Stimulated activated CD8-positive, alpha-beta memory T cell treated with anti-CD3 and anti-CD28 coated beads, Interleukin-2, amount 100 ng/mL, for 1 hour (primary cell): ENCODE measurements around the gene FZD7.

Experiments
- DNase-seq, 2 donors: peaks; one replicate each; pipeline ENCODE4 v3.0.0-alpha.2; 2020; ENCODE audit warnings: low read depth in 2 of 2

The FZD7 gene

DNA sequence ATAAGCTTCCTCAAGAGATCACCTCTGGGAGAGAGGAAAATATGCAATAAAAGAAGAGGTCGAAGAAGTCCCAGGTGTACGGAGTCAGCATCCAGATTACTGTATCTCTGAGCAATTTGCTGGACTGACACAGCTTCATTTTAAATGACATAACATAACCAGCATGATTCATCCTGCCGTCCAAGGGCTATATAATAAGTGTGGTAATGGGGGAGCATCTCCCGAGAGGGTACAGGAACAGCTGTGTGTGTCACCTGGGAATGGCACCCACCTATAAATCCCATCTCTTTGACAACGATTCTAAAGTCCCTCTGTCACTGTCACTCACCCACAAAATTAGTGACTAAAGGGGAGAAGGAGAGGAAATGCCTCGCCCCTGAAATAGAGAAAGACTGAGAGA lies 19.3 kb upstream of the FZD7 start:
- no peak for DNase-seq

DNA sequence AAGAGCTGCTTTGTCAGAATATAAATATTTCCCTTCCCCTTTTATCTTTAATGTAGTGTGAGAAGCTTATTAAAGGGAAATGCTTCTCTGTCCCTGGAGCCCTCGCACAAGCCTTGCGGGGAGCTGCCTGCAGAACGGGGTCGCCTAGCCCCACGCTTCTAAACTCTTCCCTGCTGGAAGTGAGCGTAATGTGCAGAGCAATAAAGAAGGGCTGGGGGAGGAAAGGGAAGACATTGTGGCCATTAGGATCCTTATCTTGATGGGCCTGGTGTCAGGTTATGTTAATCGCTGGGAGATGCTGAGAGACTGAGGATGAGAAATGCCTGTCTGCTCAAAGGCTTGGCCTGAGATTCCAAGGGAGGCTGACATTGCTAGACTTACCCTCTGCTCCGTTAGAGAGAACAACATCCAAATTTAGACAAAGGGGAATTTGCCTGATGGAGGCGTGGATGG lies 18.9 kb upstream of the FZD7 start:
- DNase-seq, result no peak

DNA sequence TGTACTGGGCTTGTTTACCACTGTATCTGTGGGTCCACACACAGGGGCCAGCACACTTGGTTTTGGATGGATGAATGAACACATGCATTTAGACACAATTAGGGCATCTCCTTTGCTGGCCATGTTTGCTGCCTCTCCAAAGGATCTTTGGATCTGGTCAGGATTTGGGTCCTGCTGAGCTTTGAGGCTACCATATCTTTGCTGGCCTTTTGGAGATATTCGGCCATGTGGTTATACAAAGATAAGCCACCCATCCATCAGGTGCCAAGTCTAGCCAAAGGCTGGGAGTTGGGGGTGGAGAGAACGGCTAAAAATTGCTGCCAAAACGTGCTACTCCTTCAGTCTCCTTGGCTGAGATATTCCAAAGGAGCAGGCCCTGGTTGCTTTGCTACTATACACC lies 18.2 kb upstream of the FZD7 start:
- DNase-seq, result no peak

DNA sequence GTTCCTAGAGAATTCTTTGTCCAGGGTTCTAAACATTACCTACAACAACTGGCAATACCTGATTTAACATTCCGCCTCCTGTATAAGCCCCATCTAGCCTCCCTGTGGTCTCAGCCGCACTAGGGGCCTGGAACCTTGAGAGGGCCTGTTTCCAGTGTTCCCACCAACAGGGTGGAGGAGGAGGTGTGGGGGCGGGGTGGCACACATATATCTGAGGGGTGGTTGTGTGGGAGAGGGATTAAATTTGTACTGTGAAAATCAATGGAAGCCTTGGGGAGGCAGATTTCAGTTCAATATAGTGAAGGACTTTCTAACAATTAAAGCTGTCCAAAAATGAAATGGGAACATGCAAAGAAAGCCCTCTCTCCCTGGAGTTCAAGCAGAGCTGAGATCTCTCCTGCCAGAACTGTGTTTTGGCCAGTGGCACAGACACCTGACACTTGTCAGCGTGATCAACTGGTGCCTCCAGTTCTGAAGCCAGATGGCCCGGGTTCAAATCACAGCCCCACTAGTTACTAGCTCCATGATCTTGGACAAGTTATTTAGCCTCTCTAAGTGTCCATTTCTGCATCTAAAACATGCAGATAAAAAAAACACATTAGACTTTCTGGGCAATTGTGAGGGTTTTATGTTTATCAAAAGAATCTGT lies 17.0 kb upstream of the FZD7 start:
- DNase-seq, result no peak

DNA sequence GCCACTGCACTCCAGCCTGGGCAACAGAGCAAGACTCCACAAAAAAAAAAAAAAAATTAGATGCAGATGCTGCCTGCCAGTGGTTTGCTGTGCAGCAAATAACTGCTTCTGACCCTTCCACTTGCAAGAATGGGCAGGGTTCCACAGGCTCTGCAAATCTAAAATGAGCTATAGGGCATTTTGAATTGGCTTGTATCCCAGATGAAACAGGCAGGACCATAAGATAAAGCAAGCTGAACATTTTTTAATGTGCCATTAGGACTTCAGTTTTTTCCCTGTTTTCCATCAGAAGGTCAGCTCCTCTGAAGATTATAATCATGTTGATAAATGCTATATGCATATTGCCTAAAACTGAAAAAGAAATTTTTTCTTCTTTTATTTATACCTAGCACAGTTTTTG lies 15.7 kb upstream of the FZD7 start:
- DNase-seq, result no peak

DNA sequence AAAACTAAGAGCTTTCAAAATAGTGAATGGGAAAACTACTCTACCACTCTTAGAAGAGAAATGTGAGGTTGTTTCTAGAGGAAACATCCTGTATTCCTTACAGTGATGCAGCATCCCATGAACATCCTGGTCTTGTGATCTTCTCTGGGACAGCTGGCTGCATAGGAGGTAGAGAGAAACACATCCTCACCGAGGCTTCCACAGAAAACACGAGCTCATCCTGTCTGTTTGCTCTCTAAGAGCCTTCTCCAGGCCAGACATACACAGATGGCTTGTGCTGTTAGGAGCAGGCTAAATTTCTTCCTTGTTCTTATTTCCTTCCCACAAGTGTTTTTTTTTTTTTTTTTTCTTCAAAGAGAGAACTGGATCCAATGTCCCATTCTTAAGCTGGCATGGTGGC lies 14.7 kb upstream of the FZD7 start:
- no peak for DNase-seq

DNA sequence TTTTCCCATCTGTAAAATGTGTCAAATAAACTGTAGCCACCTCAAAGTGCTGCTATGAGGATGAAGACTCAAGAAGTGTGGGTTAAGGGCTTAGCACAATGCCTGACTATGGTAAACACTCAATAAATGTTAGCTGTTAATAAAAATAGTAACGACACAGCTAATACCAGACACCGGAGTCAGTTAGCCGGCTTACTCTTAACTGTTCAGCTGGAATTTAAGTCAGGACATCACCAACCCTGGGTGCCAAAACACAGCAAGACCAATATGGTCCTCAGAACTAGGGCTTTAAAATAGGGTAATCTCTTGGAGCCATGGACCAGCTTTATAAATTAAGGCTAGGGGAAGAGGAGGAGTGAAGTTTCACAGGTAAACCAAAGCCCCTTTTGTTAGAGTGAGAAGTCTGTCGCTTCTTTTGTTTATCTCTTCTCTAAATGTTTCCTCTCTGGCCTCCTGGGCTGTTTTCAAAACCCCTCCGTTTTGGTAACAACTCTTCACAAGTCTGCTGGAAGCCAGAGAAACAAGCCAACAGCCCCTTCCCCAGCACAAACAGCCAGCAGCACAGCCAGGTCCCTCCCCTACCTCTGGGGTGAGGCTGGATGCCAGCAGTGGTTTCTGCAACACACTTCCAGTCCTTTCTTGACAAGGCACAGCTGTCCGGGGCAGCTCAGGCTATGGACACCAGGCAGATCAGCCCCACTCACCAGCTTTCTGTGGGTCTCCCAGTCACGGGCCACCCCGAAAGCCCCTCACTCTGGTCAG lies 13.8 kb upstream of the FZD7 start:
- DNase-seq, result no peak

DNA sequence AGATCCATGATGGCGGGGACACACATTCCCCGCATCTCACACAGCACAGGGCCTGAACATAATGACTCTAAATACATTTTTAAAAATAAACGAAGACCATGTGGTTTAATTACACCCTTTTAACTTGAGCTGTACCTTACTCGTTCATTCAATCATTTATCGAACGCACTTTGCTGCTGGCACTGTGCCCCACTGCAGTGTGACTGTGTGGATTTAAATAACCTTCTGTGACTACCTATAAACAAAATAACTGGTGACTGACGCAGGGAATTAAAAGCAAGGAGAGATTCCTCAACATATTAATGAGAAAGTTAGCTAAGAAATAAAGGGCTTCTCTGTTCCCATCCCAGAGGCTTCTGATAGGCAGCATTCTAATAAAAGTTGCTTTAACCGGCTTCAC lies 10.9 kb upstream of the FZD7 start:
- DNase-seq, result no peak

DNA sequence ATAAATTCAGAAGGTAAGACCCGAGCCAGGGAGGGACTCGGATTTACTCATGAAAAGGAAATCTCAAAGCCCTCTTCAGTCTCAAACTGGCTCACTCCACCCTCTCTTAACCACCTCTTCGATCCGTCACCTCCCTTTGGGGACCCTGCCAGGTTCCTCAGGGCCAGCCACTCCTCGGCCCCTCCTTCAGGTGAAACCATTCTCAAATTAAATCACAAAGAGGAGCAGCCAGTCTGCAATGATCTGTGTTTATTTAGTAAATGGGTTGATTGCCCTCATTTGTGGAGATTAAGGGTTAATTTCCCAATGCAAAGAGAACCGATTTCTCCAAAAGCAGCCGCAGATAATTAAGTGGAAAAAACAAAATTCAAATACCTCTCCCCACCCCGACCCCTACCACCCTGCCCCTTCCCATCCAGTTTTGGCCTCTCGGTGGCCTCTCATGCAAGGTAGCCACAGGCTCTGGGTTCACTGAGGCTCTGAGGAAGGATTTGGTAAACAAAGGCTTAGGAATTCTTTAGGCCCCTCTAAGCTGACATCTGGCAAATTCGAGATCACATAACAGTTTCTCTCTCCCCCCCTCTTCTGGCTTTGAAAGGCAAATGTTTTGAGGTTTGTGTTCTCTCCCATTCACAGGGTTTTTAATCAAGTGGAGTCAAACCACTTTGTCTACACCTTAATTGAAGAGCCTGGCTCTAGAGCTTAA lies 10.3 kb upstream of the FZD7 start:
- no peak for DNase-seq

DNA sequence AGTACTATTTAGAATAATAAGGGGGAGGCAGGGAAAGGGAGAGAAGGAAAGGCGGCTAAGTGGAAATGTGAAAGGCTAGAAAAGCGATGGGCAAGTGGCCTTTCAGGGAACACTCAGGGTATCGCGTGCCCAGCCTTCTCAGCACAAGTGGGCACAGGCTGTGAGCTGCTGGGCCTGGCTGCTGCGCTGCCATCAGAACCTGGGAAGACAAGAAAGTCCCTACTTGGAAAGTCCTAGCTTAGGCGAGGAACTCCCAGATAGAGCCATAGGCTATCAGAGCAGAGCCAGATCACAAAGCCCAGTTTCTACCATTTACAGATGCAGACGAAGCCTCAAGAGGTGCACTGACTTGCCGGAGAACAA lies 9.8 kb upstream of the FZD7 start:
- DNase-seq, result no peak

DNA sequence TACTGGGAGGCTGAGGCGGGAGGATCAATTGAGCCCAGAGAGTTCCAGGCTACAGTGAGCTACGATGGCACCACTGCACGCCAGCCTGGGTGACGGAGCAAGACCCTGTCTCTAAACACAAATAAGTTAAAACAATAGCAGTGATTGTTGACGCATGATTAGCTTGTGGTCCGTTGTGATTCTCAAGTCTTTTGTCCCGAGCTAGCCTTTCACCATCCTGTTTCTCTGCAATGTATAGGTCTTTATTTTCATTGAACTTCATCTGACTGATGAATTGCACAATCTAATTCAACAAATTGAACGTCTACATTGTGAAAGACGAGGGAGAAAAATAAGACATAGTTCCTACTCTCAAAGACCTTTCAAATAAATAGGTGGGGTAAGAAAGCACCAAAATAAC lies 8.8 kb upstream of the FZD7 start:
- no peak for DNase-seq

DNA sequence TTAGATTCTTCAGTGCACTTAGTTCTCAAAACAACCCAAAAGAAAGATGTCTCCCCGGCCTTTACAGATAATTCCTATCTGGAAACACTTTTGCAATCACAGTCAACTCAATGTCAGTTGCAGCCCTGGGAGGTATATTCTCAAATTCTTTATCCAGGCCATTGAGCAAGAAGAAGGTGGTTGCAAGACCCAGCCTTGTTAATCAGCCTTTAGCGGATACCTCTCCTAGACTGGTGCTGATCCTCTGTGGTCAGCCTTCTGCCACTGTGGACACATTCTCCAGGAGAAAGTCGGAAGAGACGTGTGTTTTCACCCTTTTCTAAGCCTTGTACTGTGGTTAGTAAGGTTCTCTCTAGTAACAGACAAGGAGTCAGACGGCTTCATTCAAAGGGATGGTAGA lies 7.8 kb upstream of the FZD7 start:
- DNase-seq, result no peak

DNA sequence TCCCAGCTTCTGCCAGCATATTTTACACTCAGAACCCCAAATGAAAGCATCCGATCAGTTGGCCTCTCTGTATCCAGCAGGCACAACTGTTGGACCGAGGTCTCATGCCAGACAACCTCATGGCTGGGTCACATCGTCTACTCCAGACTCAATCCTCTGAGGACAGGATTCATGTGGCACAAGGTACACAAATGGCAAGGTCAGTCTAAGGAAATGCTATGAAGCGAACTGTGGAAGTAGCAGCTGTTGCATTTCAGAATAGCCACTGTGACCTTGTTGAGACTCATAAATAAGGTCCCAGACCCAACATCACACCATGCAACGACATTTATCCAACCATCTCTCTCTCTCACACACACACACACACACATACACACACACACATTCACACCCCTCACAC lies 7.1 kb upstream of the FZD7 start:
- DNase-seq, result no peak

DNA sequence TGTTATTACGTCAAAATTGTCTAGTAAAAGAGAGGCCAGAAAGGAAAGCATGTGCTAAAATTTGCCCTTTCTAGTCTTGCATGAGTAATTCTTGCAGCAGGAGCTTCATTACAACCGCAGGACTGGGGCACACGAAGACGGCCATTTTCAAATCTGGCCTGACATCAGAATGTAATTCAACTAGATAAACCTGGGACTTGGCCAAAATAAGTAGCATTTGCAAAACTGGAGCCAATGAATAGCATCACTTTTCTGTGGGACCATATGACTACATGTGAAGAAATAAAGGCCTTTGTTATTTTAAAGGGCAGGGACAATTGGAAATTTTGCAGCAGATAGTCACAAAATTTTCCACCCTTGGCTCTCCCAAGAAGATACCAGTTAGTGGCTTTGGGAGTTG lies 3.0 kb upstream of the FZD7 start:
- no peak for DNase-seq

DNA sequence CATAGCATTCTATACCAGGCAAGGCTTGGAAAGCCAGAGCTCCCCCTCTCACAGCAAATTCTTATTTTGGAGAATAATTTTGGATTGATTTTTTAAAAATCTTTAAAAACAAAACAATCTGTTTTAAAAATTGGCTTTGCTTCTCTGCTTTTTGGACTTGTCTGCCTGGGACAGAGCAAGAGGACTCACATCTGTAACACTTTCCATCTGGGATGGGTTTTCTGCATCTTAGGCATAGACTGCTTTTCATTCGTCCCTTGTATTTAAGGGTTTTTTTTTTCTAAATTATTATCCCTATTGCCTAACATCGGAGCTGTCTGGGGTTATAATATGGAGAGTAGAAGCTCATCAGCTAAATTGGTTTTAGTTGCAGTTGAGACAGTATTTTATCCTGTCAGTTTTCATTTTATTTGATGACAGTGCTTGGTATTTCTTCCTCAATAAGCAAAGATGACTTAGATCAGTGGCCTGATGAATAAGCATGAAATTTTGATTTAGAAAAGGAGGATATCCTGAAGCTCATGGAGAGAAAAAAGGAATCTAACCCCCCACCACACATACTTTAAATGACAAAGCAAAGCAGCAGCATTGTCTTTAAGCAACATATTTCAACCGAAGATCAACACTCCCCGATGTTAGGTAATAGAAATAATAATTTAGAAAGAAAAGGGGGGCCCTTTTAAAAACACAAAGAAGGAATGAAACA lies 2.3 kb upstream of the FZD7 start:
- no peak for DNase-seq

DNA sequence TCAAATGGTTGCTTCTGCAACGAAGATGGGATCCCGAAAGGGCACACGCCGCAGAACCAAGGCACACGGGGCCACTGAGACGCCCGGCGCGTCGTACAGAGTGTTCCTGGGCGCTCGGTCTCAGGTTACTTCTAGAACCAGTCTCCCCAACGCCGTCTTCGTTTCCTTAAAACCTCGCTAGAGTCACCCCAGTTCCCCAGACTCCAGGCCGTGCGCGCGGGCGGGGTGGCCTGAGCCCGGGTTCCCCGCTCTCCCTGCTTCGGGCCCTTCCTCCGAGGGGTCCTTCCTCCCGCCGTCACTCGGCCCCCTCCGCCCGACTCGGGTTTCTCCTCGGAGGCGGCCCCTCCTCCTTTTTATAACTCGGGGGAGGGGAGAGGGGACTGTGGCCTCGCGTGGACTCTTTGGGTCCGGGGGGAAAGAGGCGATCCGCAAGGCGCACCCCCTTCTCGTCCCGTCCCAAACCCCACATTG lies 774 bp upstream of the FZD7 start:
- no peak for DNase-seq

DNA sequence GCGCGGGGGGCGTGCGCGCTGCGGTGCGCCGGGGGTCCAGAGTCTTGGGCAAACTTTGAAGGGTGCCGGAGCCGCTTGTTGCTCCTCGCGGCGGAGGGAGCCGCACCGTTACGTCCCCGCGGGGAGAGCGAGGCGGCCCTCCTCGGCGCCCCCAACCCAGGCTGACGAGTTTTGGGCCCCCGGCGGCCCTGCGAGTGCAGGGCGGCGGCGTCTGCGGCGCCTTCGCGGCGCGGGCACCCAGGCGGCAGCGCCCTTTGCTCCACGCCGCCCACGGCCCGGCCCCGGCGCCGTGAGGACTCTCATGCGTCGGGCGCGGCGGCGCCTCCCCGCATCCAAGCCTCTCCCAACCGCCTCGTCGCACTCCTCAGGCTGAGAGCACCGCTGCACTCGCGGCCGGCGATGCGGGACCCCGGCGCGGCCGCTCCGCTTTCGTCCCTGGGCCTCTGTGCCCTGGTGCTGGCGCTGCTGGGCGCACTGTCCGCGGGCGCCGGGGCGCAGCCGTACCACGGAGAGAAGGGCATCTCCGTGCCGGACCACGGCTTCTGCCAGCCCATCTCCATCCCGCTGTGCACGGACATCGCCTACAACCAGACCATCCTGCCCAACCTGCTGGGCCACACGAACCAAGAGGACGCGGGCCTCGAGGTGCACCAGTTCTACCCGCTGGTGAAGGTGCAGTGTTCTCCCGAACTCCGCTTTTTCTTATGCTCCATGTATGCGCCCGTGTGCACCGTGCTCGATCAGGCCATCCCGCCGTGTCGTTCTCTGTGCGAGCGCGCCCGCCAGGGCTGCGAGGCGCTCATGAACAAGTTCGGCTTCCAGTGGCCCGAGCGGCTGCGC lies 814 bp downstream of the FZD7 start:
- no peak for DNase-seq

DNA sequence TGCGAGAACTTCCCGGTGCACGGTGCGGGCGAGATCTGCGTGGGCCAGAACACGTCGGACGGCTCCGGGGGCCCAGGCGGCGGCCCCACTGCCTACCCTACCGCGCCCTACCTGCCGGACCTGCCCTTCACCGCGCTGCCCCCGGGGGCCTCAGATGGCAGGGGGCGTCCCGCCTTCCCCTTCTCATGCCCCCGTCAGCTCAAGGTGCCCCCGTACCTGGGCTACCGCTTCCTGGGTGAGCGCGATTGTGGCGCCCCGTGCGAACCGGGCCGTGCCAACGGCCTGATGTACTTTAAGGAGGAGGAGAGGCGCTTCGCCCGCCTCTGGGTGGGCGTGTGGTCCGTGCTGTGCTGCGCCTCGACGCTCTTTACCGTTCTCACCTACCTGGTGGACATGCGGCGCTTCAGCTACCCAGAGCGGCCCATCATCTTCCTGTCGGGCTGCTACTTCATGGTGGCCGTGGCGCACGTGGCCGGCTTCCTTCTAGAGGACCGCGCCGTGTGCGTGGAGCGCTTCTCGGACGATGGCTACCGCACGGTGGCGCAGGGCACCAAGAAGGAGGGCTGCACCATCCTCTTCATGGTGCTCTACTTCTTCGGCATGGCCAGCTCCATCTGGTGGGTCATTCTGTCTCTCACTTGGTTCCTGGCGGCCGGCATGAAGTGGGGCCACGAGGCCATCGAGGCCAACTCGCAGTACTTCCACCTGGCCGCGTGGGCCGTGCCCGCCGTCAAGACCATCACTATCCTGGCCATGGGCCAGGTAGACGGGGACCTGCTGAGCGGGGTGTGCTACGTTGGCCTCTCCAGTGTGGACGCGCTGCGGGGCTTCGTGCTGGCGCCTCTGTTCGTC lies 1.7 kb downstream of the FZD7 start:
- no peak for DNase-seq

DNA sequence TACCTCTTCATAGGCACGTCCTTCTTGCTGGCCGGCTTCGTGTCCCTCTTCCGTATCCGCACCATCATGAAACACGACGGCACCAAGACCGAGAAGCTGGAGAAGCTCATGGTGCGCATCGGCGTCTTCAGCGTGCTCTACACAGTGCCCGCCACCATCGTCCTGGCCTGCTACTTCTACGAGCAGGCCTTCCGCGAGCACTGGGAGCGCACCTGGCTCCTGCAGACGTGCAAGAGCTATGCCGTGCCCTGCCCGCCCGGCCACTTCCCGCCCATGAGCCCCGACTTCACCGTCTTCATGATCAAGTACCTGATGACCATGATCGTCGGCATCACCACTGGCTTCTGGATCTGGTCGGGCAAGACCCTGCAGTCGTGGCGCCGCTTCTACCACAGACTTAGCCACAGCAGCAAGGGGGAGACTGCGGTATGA lies 2.3 kb downstream of the FZD7 start:
- no peak for DNase-seq

DNA sequence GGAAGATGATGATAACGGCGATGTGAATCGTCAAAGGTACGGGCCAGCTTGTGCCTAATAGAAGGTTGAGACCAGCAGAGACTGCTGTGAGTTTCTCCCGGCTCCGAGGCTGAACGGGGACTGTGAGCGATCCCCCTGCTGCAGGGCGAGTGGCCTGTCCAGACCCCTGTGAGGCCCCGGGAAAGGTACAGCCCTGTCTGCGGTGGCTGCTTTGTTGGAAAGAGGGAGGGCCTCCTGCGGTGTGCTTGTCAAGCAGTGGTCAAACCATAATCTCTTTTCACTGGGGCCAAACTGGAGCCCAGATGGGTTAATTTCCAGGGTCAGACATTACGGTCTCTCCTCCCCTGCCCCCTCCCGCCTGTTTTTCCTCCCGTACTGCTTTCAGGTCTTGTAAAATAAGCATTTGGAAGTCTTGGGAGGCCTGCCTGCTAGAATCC lies 3.0 kb downstream of the FZD7 start:
- no peak for DNase-seq
